Left kidney (tissue), 2 donors: Measurements from ENCODE around the gene ZNF593. TPM values are rescaled to one million over a fixed set of nuclear protein-coding genes. Genes with fewer than 3 reads are reported as not detected.

Experiments
- DNase-seq: peaks from one replicate; pipeline ENCODE4 v3.0.0-alpha.2; 2013
- polyA plus RNA-seq: library from polyadenylated mRNA; unstranded; fragments of 120-200 nt; gene quantifications from one replicate; pipeline ENCODE4 v1.2.1, GENCODE V29; 2013; ENCODE audit not compliant: insufficient read length

Gene ZNF593
- polyA plus RNA-seq, 1 donor: 11.7 TPM

- no peak for DNase-seq
Observed at GRCh38 chr1:26197813-26198212, 28.1 kb downstream of the ZNF593 start.

GRCh38 chr1:26200413-26200812 lies 30.7 kb downstream of the ZNF593 start:
- no peak for DNase-seq

GRCh38 chr1:26203642-26204318 lies 34.1 kb downstream of the ZNF593 start:
- DNase-seq: no peak

- DNase-seq: no peak
Observed at GRCh38 chr1:26210147-26210870, 40.6 kb downstream of the ZNF593 start.

- no peak for DNase-seq
Observed at GRCh38 chr1:26212726-26213125, 43.0 kb downstream of the ZNF593 start.

- no peak for DNase-seq
Observed at GRCh38 chr1:26213335-26213905, 43.7 kb downstream of the ZNF593 start.

GRCh38 chr1:26215246-26215645 lies 45.5 kb downstream of the ZNF593 start:
- no peak for DNase-seq

GRCh38 chr1:26218906-26219494 lies 49.3 kb downstream of the ZNF593 start:
- DNase-seq: no peak

Other genes with a start within 250 kb of the ZNF593 start
- 18.2 TPM for gene PAFAH2, start 171.8 kb upstream of the ZNF593 start, polyA plus RNA-seq
- 1.8 TPM for gene EXTL1, start 148.1 kb upstream of the ZNF593 start, polyA plus RNA-seq
- gene SLC30A2, start 123.8 kb upstream of the ZNF593 start, polyA plus RNA-seq: 5.4 TPM
- gene TRIM63, start 102.3 kb upstream of the ZNF593 start, polyA plus RNA-seq: 1.2 TPM
- 20.1 TPM for gene PDIK1L, start 58.1 kb upstream of the ZNF593 start, polyA plus RNA-seq
- 0.63 TPM for gene FAM110D, start 10.8 kb upstream of the ZNF593 start, polyA plus RNA-seq
- gene C1orf232, start 945 bp upstream of the ZNF593 start, polyA plus RNA-seq: not detected
- gene ZNF593OS, start 1.9 kb downstream of the ZNF593 start, polyA plus RNA-seq: 1.4 TPM
- 15.4 TPM for gene CNKSR1, start 7.6 kb downstream of the ZNF593 start, polyA plus RNA-seq
- 0.18 TPM for gene CATSPER4, start 20.7 kb downstream of the ZNF593 start, polyA plus RNA-seq
- gene CEP85, start 64.3 kb downstream of the ZNF593 start, polyA plus RNA-seq: 24.9 TPM
- gene SH3BGRL3, start 110.2 kb downstream of the ZNF593 start, polyA plus RNA-seq: 87.2 TPM
- 43.2 TPM for gene UBXN11, start 136.7 kb downstream of the ZNF593 start, polyA plus RNA-seq
- 5.6 TPM for gene CD52, start 148.1 kb downstream of the ZNF593 start, polyA plus RNA-seq
- gene CRYBG2, start 184.2 kb downstream of the ZNF593 start, polyA plus RNA-seq: 0.65 TPM
- gene ZNF683, start 202.8 kb downstream of the ZNF593 start, polyA plus RNA-seq: not detected
- 0.15 TPM for gene LIN28A, start 240.9 kb downstream of the ZNF593 start, polyA plus RNA-seq